Breast epithelium (tissue), 3 donors: Measurements from ENCODE around the gene VPS25.

Source experiments
- POLR2AphosphoS5 ChIP-seq, 3 donors: sonication (generic); formaldehyde crosslinking; IDR thresholded peaks; one replicate each; pipeline ENCODE4 v1.6.1; 2017; ENCODE audit warnings: antibody characterized with exemption in 3 of 3
- TF ChIP-seq, protein P1 (sequence below), 3 donors: fragments of 450-650 bp; IDR thresholded peaks; one replicate each; pipeline ENCODE4 v1.5.1; 2016 to 2017; ENCODE audit warnings: antibody characterized with exemption in 3 of 3, mild to moderate bottlenecking in 3 of 3, moderate library complexity in 3 of 3

DNA sequence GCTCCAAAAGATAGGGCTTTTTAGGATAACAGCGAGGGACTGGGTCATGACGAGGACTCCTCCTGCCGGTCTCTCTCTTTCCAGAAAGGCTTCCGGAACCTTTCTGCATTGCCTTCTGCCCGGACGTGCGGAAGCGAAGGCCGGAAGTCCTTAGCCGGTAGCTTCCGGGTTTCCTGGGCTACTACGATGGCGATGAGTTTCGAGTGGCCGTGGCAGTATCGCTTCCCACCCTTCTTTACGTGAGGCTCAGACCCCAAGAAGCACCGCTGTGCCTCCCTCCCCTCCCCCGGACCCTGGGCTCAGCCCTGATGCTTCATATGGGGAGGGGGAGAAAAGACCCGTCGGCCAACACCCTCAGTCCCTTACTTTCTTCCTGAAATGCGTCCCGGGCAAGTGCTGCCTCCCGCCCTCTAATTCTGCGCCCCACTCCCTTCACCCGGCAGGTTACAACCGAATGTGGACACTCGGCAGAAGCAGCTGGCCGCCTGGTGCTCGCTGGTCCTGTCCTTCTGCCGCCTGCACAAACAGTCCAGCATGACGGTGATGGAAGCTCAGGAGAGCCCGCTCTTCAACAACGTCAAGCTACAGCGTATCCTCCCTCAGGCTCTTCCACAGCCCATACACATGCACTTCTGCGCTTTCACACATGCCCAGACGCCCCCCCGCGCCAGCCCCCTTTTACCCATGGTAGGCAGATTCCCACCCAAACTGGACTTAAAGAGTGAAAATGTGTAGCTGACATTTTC, at the start of gene VPS25:
- TF ChIP-seq, protein P1, sequence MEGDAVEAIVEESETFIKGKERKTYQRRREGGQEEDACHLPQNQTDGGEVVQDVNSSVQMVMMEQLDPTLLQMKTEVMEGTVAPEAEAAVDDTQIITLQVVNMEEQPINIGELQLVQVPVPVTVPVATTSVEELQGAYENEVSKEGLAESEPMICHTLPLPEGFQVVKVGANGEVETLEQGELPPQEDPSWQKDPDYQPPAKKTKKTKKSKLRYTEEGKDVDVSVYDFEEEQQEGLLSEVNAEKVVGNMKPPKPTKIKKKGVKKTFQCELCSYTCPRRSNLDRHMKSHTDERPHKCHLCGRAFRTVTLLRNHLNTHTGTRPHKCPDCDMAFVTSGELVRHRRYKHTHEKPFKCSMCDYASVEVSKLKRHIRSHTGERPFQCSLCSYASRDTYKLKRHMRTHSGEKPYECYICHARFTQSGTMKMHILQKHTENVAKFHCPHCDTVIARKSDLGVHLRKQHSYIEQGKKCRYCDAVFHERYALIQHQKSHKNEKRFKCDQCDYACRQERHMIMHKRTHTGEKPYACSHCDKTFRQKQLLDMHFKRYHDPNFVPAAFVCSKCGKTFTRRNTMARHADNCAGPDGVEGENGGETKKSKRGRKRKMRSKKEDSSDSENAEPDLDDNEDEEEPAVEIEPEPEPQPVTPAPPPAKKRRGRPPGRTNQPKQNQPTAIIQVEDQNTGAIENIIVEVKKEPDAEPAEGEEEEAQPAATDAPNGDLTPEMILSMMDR (IDR thresholded peaks at IDR 0.05): no peak
- TF ChIP-seq POLR2AphosphoS5 (IDR thresholded peaks at IDR 0.05): peak; percentile 86 to 94 (median 88)
